Islet of Langerhans (tissue), 1 donor: Measurements from ENCODE around the gene QPCT.
"Not testable (repeated sequence)": the region's sequence is repeated elsewhere in the genome, so short reads cannot be mapped to it uniquely, and the experiment has no call there.

Source experiments
- FAIRE-seq: peaks from one replicate; lab custom pipeline; 2011; peaks lifted over from hg19 to GRCh38; lab: Jason Lieb, UNC

The QPCT gene

DNA sequence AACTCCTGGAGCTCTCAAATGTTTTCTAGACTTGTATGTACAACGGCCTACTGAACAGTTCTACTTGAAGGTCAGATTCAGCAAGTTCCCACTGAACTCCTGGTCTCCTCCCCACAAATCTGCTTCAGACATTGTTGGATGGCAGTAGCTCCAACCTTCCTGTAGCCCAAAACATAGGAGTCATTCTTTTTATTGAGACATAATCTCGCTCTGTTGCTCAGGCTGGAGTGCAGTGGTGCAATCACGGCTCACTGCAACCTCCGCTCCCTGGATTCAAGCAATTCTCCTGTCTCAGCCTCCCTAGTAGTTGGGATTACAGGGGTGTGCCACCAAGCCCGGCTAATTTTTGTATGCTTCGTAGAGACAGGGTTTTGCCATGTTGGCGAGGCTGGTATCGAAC, 47.3 kb downstream of the QPCT start:
- FAIRE-seq, result no peak

- no peak for FAIRE-seq
Measured at GRCh38 chr2:37392428-37392827, 48.0 kb downstream of the QPCT start.

DNA sequence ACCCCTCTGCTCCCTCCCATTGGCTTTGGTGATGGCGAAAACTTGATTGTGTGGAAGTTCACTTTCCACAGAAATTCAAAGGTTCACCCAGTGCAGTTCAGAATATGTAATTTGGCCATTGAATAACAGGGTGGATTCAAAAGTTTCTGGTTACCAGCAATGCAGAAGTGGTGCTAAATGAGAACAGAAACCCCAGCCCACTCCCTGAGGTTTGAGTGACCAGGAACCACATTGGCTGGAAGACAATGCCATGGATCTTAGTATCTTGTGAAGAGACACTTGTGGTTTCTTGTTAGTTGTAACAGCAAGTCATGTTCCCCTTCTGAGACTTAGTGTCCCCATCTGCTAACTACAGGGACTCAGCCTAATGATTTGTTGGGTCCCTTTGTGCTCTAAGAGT, 49.8 kb downstream of the QPCT start:
- FAIRE-seq, result no peak

GRCh38 chr2:37394796-37395555, 50.5 kb downstream of the QPCT start:
- FAIRE-seq, result no peak

DNA sequence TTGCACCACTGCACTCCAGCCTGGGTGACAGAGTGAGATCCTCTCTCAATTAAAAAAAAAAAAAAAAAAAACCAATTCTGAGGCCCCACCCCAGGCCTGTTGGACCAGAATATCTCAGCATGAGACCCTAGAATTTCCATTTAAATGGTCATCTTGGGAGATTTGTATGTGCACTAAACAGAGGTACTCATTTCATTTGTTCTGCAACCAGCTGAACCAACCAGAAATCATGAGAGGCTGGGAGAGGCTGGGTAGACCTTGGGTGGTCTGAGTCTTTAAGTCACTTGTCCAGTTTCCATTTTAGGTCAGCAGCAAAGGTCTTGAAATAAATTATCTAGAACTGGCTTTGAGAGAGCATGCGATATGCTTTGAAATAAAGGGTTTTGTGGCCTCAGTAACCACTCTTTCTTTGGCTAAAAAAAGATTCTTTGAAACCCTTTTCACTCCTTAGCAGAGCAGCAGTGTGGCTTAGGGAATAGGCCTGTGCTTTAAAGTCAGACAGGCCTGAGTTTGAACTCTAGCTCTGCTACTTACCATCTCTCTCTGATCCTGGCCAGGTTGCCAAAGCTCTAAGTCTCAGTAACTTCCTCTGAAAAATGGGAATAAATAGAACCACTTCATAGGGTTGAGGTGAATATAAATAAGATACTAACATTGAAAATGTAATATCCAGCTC, 52.6 kb downstream of the QPCT start:
- FAIRE-seq, result no peak

DNA sequence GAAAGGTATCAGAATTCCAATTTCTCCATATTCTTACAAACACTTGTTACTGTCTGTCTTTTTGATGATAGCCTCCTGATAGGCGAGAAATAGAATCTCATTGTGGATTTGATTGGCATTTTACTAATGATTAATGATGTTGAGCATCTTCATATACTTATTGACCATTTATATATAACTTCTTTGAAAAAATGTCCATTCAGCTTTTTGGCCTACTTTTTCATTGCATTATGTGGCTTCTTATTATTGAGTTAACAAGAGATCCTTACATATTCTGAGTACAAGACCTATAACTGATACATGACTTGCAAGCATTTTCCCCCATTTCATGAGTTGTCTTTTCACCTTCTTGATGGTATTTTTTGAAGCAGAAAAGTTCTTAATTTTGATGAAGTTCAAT, 54.6 kb downstream of the QPCT start:
- FAIRE-seq, result peak; percentile 45

DNA sequence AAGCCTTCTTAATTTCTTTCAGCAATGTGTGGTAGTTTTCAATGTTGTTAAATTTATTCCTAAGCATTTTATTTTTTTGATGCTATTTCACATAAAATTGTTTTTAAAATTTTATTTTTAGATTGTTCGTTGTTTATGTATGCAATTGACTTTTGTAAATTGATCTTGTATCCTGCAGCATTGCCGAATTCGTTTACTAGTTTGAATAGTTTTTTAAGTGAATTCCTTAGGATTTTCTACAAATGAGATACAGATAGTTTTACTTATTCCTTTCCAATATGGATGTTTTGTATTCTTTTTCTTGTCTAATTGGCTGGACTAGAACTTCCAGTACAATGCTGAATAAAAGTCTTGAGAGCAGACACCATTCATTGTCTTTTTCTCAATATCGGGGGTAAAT, 55.6 kb downstream of the QPCT start:
- no peak for FAIRE-seq

GRCh38 chr2:37402636-37403035, 58.2 kb downstream of the QPCT start:
- no peak for FAIRE-seq

DNA sequence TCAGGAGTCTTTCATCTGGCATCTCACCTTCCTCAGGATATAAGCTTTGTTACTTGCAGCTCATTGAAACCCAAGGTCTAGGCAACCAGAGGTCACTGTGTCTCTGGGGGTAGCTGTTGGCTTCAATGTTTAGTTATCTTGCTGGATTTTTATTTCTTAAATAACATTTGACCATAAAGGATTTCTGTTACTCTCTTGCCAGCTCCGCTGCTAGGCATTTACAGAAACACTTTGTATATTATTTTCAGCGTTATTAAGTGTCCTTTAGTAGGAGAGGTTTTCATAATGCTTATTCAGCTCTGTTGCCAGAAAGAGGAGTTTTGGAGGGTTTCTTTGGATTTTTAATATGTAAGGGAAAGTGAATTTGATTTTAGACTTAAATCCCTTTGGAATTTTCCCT, 61.4 kb downstream of the QPCT start:
- FAIRE-seq, result no peak

DNA sequence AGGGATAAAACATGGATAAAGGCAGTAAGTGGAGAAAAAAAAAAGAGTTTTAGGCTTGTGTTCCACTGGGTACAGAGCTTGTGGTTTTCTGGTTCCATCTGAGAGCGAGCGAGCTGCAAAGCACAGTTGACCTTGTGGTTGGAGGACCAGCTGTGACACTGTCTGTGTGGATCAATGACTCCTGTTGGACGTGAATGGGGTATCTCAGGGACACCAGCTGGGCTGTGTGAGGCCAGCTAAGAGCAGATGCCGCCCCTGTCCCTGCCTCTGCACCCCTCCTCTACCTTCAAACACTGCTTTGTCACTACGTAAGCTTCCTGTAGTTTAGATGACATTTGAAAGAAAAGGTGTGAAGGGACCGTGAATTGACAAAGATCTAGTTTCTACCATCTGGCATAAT, 67.8 kb downstream of the QPCT start:
- no peak for FAIRE-seq

- not testable (repeated sequence) for FAIRE-seq
Measured at GRCh38 chr2:37413911-37414469, 69.6 kb downstream of the QPCT start.

- FAIRE-seq, result peak; percentile 94
Measured at GRCh38 chr2:37414470-37414949, 70.1 kb downstream of the QPCT start.

DNA sequence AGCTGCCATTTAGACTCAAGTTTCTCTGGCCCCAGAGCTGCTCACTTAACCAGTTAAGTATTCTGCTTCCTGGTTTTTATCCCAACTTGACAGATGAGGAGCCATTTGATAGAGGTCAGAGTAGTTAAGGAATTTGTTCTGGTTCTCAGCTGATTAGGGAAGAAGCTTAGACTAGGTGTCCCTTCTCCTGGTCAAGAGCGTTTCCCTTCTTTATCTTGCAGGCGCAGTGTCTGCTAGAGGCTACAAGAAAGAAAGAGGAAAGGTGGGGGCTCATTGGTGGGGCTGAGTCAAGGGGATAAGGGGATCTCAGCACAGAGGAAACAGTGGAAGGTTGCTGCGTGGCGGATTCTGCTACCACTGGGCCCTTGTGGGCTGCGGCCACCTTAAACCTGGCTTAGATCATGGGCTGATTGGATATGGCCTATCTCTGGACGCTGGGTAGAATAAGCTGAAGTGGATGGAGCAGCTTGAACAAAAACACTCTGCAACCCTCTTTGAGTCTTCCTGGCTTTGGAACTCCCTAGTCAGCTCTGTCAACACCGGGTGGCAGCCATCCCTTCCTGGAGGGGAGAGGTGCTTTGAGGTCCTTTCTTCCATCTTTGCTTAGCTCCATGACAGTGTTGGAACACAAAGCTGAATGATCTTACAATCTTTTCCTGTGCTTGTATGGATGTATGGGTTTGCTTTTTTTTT, 70.8 kb downstream of the QPCT start:
- no peak for FAIRE-seq

DNA sequence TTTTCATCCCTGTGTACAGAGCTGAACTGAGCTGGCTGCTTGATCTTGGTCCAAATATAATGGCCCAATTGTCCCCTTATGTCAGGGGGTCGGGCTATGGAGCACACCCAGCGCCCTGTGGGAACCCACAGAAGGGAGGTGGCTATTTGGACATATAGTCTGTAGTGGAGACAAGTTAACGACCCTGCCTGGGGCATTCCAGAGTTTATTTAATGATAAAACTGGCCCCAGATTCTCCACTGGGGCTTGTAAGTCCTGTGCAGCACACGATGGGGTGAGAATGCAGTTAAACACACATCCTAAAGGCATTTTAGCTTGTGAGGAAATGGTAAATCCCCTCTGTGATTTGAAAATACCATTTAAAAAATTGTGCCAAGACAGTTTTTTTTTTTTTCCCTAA, 72.9 kb downstream of the QPCT start:
- FAIRE-seq, result no peak

DNA sequence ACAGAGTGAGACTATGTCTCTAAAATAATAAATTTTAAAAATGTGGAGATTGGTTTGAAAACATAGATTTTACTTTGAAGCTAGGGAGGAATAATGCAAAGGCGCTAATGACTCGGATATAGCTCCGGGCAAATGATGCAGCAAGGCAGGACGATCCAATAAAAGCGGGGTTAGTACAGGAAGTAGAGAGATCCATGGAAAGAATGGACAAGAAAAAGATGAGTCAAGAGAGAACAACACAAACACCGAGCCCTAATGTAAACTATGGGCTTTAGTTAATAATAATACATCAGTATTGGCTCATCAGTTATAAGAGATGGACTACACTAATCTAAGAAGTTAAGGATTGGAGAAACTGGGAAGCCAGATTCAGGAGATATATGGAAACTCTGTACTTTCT, 74.5 kb downstream of the QPCT start:
- no peak for FAIRE-seq

DNA sequence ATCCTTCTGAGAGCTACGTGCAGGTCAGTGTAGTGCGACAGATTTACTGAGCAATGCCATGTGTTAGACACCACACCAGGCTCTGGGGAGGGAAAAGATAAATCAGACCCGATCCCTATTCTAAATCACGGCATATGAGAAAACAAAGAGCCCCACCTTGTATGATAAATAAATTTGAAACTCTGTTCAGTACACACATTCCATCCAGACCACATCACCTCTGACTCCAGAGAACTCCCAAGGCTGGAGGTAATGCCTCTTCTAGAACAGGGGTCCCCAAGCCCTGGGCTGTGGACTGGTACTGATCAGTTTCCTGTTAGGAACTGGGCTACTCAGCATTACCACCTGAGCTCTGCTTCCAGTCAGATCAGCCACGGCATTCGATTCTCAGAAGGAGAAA, 77.3 kb downstream of the QPCT start:
- no peak for FAIRE-seq

- FAIRE-seq, result no peak
Measured at GRCh38 chr2:37422816-37423215, 78.4 kb downstream of the QPCT start.
